GM23248 (cell line): ENCODE results near the gene ITPKC.

Source experiments
- EZH2 ChIP-seq: fragments of 200-600 bp; sonication (generic); IDR thresholded peaks from 2 replicates; pipeline ENCODE4 v1.6.1; 2018; ENCODE audit warnings: antibody characterized with exemption, mild to moderate bottlenecking; ENCODE audit not compliant: insufficient read depth, poor library complexity, severe bottlenecking
- EZH2phosphoT487 ChIP-seq: fragments of 200-600 bp; sonication (generic); IDR thresholded peaks from 2 replicates; pipeline ENCODE4 v1.6.1; 2018; ENCODE audit warnings: antibody characterized with exemption, moderate library complexity, mild to moderate bottlenecking, low read depth; ENCODE audit not compliant: insufficient read depth

- TF ChIP-seq EZH2phosphoT487 (no peak), EZH2 (no peak)
Measured at GRCh38 chr19:40713939-40714338, 3.0 kb upstream of the ITPKC start.
